OCI-LY7 (cell line): ENCODE data around the gene ATXN1. TPM values are rescaled to one million over a fixed set of nuclear protein-coding genes. Genes with fewer than 3 reads are reported as not detected.

Experiments
- BruUV-seq: library from RNA; stranded (reverse); fragments of 400-500 nt; replicated peaks from 2 replicates; lab custom pipeline; 2021; lab: Mats Ljungman, UMichigan
- CTCF ChIA-PET: fragments of 300-600 bp; sonication (Branson Sonifier 250); formaldehyde crosslinking; loops from one replicate; lab custom pipeline; 2022; ENCODE audit warnings: antibody characterized with exemption; ENCODE audit not compliant: unreplicated experiment; lab: Charles Lee
- POLR2A ChIA-PET: fragments of 300-600 bp; sonication (Branson Sonifier 250); formaldehyde crosslinking; loops from one replicate; lab custom pipeline; 2022; ENCODE audit warnings: antibody characterized with exemption; lab: Charles Lee
- DNase-seq: peaks from one replicate; pipeline ENCODE4 v3.0.0-alpha.2; 2015; ENCODE audit warnings: low spot score
- H2AFZ ChIP-seq: fragments of 200-600 bp; sonication (generic), shearing (Covaris generic); 2 replicates; pipeline ENCODE4 v1.6.1; 2014; ENCODE audit warnings: mild to moderate bottlenecking, antibody characterized with exemption, low read length, moderate library complexity
- H3K27ac ChIP-seq: fragments of 200-600 bp; sonication (generic); 2 replicates; pipeline ENCODE4 v1.5.1; 2014; ENCODE audit warnings: mixed run types, low read depth, mild to moderate bottlenecking, moderate library complexity, low read length, inconsistent platforms; ENCODE audit not compliant: poor library complexity, severe bottlenecking
- H3K36me3 ChIP-seq: fragments of 200-600 bp; sonication (generic); 2 replicates; pipeline ENCODE4 v1.6.1; 2014; ENCODE audit warnings: mild to moderate bottlenecking, antibody characterized with exemption, low read length, moderate library complexity, mixed read lengths; ENCODE audit not compliant: insufficient read depth
- H3K4me1 ChIP-seq: fragments of 200-600 bp; sonication (generic); 2 replicates; pipeline ENCODE4 v1.5.1; 2014; ENCODE audit warnings: mild to moderate bottlenecking, low read length; ENCODE audit not compliant: insufficient read depth, poor library complexity, severe bottlenecking
- H3K4me2 ChIP-seq: fragments of 200-600 bp; sonication (generic); 2 replicates; pipeline ENCODE4 v1.6.1; 2014; ENCODE audit warnings: mild to moderate bottlenecking, low read length
- H3K4me3 ChIP-seq: fragments of 200-600 bp; sonication (generic); 2 replicates; pipeline ENCODE4 v1.5.1; 2014; ENCODE audit warnings: mild to moderate bottlenecking, low read depth, low read length; ENCODE audit not compliant: poor library complexity, severe bottlenecking
- H3K79me2 ChIP-seq: fragments of 200-600 bp; sonication (generic); 2 replicates; pipeline ENCODE4 v1.6.1; 2016; ENCODE audit warnings: low read depth, mild to moderate bottlenecking, low read length, moderate library complexity, mixed read lengths; ENCODE audit not compliant: insufficient read depth
- H3K9me2 ChIP-seq: fragments of 200-600 bp; sonication (generic); 2 replicates; pipeline ENCODE4 v1.6.1; 2016; ENCODE audit warnings: mild to moderate bottlenecking, low read length, mixed read lengths; ENCODE audit not compliant: insufficient read depth
- H3K9me3 ChIP-seq: fragments of 200-600 bp; sonication (generic); 2 replicates; pipeline ENCODE4 v1.6.1; 2014; ENCODE audit warnings: mild to moderate bottlenecking, mixed run types, low read length, mixed read lengths
- H4K20me1 ChIP-seq: fragments of 200-600 bp; sonication (generic); 2 replicates; pipeline ENCODE4 v1.6.1; 2014; ENCODE audit warnings: mild to moderate bottlenecking, antibody characterized with exemption, low read length, moderate library complexity, mixed read lengths; ENCODE audit not compliant: insufficient read depth
- EZH2phosphoT487 ChIP-seq: fragments of 200-600 bp; sonication (generic); IDR thresholded peaks from 2 replicates; pipeline ENCODE4 v1.6.1; 2018; ENCODE audit warnings: low read depth, borderline replicate concordance, mild to moderate bottlenecking, mixed run types, antibody characterized with exemption, low read length, moderate library complexity, mixed read lengths
- intact Hi-C: fragments of 100-400 bp; cut with micrococcal nuclease; formaldehyde crosslinking; loops from one replicate; pipeline ENCODE4 v1.10.0; 2022; ENCODE audit not compliant: unreplicated experiment
- total RNA-seq, 2 experiments: library from RNA; depleted of rRNA in 1 of 2; stranded (reverse); fragments of >200 nt in 1 of 2; shearing (Covaris generic) in 1 of 2; gene quantifications; 2 replicates each; pipeline ENCODE4 v1.2.3, GENCODE V29; 2014 to 2022
- TF ChIP-seq, protein P1 (sequence below): fragments of 200-600 bp; sonication (generic); conservative IDR thresholded peaks from 2 replicates; pipeline ENCODE4 v1.5.1; 2014; ENCODE audit warnings: mild to moderate bottlenecking, antibody characterized with exemption, low read length, moderate library complexity, mixed read lengths

The ATXN1 gene
- total RNA-seq, 2 experiments from 2014 or later = not detected

DNA sequence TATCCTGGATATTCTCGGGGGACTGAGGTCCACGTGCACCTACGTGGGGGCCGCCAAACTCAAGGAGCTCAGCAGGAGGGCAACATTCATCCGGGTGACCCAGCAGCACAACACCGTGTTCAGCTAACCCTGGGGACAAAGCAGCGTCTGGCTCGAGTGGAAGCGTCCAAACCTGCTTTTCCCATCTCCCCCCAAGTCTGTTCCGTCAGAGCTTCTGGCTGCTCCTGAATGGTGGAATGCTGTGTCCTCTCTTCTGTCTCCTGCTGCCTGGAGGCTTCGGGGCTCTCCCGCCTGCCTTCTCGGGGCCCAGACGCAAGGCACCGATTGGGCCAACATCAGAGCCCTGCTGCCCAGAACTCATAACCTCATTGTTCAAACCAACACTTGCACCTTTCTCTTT is 466.2 kb downstream of the ATXN1 start:
- no TSS peak for BruUV-seq
- Histone ChIP-seq H3K36me3 (no peaks in the 10 kb centered on the region), H3K4me1 (no peaks in the 10 kb centered on the region), H3K9me3 (no peaks in the 10 kb centered on the region), H2AFZ (no peak overlapping the region), H3K9me2 (no peaks in the 10 kb centered on the region), H3K4me3 (no peak overlapping the region), H4K20me1 (no peaks in the 10 kb centered on the region), H3K4me2 (no peak overlapping the region), H3K27ac (no peak overlapping the region), H3K79me2 (no peaks in the 10 kb centered on the region)
- no peak for DNase-seq
- POLR2A ChIA-PET = no interaction called here
- TF ChIP-seq, protein P1, sequence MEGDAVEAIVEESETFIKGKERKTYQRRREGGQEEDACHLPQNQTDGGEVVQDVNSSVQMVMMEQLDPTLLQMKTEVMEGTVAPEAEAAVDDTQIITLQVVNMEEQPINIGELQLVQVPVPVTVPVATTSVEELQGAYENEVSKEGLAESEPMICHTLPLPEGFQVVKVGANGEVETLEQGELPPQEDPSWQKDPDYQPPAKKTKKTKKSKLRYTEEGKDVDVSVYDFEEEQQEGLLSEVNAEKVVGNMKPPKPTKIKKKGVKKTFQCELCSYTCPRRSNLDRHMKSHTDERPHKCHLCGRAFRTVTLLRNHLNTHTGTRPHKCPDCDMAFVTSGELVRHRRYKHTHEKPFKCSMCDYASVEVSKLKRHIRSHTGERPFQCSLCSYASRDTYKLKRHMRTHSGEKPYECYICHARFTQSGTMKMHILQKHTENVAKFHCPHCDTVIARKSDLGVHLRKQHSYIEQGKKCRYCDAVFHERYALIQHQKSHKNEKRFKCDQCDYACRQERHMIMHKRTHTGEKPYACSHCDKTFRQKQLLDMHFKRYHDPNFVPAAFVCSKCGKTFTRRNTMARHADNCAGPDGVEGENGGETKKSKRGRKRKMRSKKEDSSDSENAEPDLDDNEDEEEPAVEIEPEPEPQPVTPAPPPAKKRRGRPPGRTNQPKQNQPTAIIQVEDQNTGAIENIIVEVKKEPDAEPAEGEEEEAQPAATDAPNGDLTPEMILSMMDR = no peak
- no peak for TF ChIP-seq EZH2phosphoT487
- intact Hi-C loops = no loop called here
- CTCF ChIA-PET = no interaction called here

- no peak for DNase-seq
- Histone ChIP-seq H2AFZ (no peak overlapping the region), H3K36me3 (no peaks in the 10 kb centered on the region), H3K9me3 (no peaks in the 10 kb centered on the region), H3K4me2 (no peak overlapping the region), H3K4me3 (no peak overlapping the region), H3K27ac (no peak overlapping the region), H3K9me2 (no peaks in the 10 kb centered on the region), H3K4me1 (no peaks in the 10 kb centered on the region), H3K79me2 (no peaks in the 10 kb centered on the region), H4K20me1 (no peaks in the 10 kb centered on the region)
- no peak for TF ChIP-seq EZH2phosphoT487
- TF ChIP-seq, protein P1 = no peak
- ChIA-PET CTCF (no interaction called here), POLR2A (no interaction called here)
- BruUV-seq = no TSS peak
- intact Hi-C loops = no loop called here
Measured at GRCh38 chr6:16294371-16294770, 466.9 kb downstream of the ATXN1 start.

DNA sequence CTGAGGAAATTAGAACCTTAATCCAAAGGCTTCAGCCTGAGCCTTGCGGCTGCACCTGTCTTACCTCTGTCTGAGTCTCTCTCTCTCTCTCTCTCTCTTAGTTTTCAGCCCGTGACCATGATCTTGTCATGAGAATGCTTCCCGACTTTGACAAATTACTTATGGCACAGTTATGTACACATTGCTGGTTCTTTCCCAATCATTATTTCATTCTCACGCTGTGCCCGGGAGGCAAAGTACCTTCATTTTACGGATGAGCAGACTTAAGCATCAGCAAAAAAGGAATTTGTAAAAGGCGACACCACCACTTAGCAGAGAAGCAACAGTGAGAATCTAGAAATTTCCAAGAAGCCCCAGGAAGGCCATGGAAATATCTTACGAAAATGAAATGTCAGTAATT is 468.3 kb downstream of the ATXN1 start:
- ChIA-PET POLR2A (interaction anchor here (0.5 kb wide), 1 partner anchor 20 kb away, joined by 3 read pairs; no protein-coding TSS in a partner anchor), CTCF (no interaction called here)

More for the DNA sequence above, 468.3 kb downstream of the ATXN1 start:
- Histone ChIP-seq H3K4me2 (no peak overlapping the region), H3K36me3 (no peaks in the 10 kb centered on the region), H3K9me3 (no peaks in the 10 kb centered on the region), H4K20me1 (no peaks in the 10 kb centered on the region), H2AFZ (no peak overlapping the region), H3K79me2 (no peaks in the 10 kb centered on the region), H3K27ac (no peak overlapping the region), H3K4me3 (no peak overlapping the region), H3K9me2 (no peaks in the 10 kb centered on the region), H3K4me1 (no peaks in the 10 kb centered on the region)
- BruUV-seq = no TSS peak
- no peak for DNase-seq
- intact Hi-C loops = no loop called here
- TF ChIP-seq EZH2phosphoT487 = no peak
